GM21423 (cell line): ENCODE measurements around the gene ADCY1.
"Not testable (repeated sequence)": the region's sequence is repeated elsewhere in the genome, so short reads cannot be mapped to it uniquely, and the experiment has no call there.

Experiments used
- ATAC-seq: cut with Tn5 transposase; IDR thresholded peaks from one replicate; pipeline ENCODE4 v1.9.1; 2021; ENCODE audit warnings: mild to moderate bottlenecking, moderate library complexity; ENCODE audit not compliant: unreplicated experiment

The ADCY1 gene

GRCh38 chr7:45573661-45574415, at the start of gene ADCY1:
TSS of gene ADCY1 (plus strand) at chr7:45574368. CDS start at chr7:45574544, 176 bp downstream.
- no peak for ATAC-seq

GRCh38 chr7:45524445-45524844, 49.7 kb upstream of the ADCY1 start:
- ATAC-seq: no peak

GRCh38 chr7:45525057-45525456, 49.1 kb upstream of the ADCY1 start:
- ATAC-seq: no peak

GRCh38 chr7:45543473-45543872, 30.7 kb upstream of the ADCY1 start:
- no peak for ATAC-seq

- not testable (repeated sequence) for ATAC-seq
These were observed 29.0 kb upstream of the ADCY1 start for GRCh38 chr7:45545105-45545710.

GRCh38 chr7:45548917-45549316, 25.3 kb upstream of the ADCY1 start:
- ATAC-seq: not testable (repeated sequence)

- ATAC-seq: no peak
These were observed 10.8 kb upstream of the ADCY1 start for GRCh38 chr7:45563401-45563800.

- ATAC-seq: no peak
These were observed 10.2 kb upstream of the ADCY1 start for GRCh38 chr7:45563941-45564461.

GRCh38 chr7:45564485-45564884, 9.7 kb upstream of the ADCY1 start:
- ATAC-seq: no peak

GRCh38 chr7:45564886-45565455, 9.2 kb upstream of the ADCY1 start:
- no peak for ATAC-seq

- no peak for ATAC-seq
These were observed 7.8 kb upstream of the ADCY1 start for GRCh38 chr7:45566386-45566785.

- ATAC-seq: no peak
These were observed 7.2 kb upstream of the ADCY1 start for GRCh38 chr7:45566961-45567360.

GRCh38 chr7:45567713-45568112, 6.5 kb upstream of the ADCY1 start:
- ATAC-seq: no peak

GRCh38 chr7:45568536-45569289, 5.5 kb upstream of the ADCY1 start:
- no peak for ATAC-seq

GRCh38 chr7:45569290-45569685, 4.9 kb upstream of the ADCY1 start:
- no peak for ATAC-seq

GRCh38 chr7:45570797-45571196, 3.4 kb upstream of the ADCY1 start:
- ATAC-seq: no peak

GRCh38 chr7:45573204-45573603, 964 bp upstream of the ADCY1 start:
- ATAC-seq: no peak

- ATAC-seq: no peak
These were observed 174 bp downstream of the ADCY1 start for GRCh38 chr7:45574416-45574668.

GRCh38 chr7:45574669-45575500, 717 bp downstream of the ADCY1 start:
- no peak for ATAC-seq

GRCh38 chr7:45575501-45576248, 1.5 kb downstream of the ADCY1 start:
- ATAC-seq: no peak
